UCSD-AML1 (cell line): ENCODE measurements around the gene EIF4E3.

Experiments used
- DNase-seq: peaks from one replicate; lab custom pipeline; 2025; ENCODE audit not compliant: unreplicated experiment; lab: John Stamatoyannopoulos, UW

The EIF4E3 gene

GRCh38 chr3:71651625-71652024 lies 73.6 kb downstream of the EIF4E3 start:
- DNase-seq, result no peak

GRCh38 chr3:71650372-71650771 lies 74.8 kb downstream of the EIF4E3 start:
- DNase-seq, result no peak

- no peak for DNase-seq
These were observed 75.4 kb downstream of the EIF4E3 start for GRCh38 chr3:71649757-71650156.

GRCh38 chr3:71647751-71648150 lies 77.5 kb downstream of the EIF4E3 start:
- DNase-seq, result no peak

- no peak for DNase-seq
These were observed 78.2 kb downstream of the EIF4E3 start for GRCh38 chr3:71646971-71647370.

GRCh38 chr3:71645140-71645539 lies 80.1 kb downstream of the EIF4E3 start:
- DNase-seq, result no peak

GRCh38 chr3:71641674-71642073 lies 83.5 kb downstream of the EIF4E3 start:
- DNase-seq, result no peak

- DNase-seq, result no peak
These were observed 84.7 kb downstream of the EIF4E3 start for GRCh38 chr3:71640331-71640983.

- DNase-seq, result no peak
These were observed 88.7 kb downstream of the EIF4E3 start for GRCh38 chr3:71636482-71636881.

- no peak for DNase-seq
These were observed 89.2 kb downstream of the EIF4E3 start for GRCh38 chr3:71636001-71636400.

- no peak for DNase-seq
These were observed 90.5 kb downstream of the EIF4E3 start for GRCh38 chr3:71634671-71635070.

GRCh38 chr3:71629711-71630110 lies 95.5 kb downstream of the EIF4E3 start:
- DNase-seq, result no peak

- no peak for DNase-seq
These were observed 95.9 kb downstream of the EIF4E3 start for GRCh38 chr3:71629289-71629688.

- no peak for DNase-seq
These were observed 96.7 kb downstream of the EIF4E3 start for GRCh38 chr3:71628522-71628921.

- DNase-seq, result no peak
These were observed 99.5 kb downstream of the EIF4E3 start for GRCh38 chr3:71625676-71626075.
